SK-N-MC (cell line): Measurements from ENCODE around the gene PRXL2A.

Experiments
- EZH2 ChIP-seq: fragments of 200-600 bp; sonication (generic); IDR thresholded peaks from one replicate; pipeline ENCODE4 v1.6.1; 2017; ENCODE audit warnings: antibody characterized with exemption
- FOXP2 ChIP-seq: optimal IDR thresholded peaks from 2 replicates; pipeline ENCODE3; 2011; ENCODE audit warnings: mild to moderate bottlenecking, moderate library complexity; ENCODE audit not compliant: insufficient read depth; ENCODE audit errors: extremely low read length, control extremely low read depth
- POLR2AphosphoS5 ChIP-seq: IDR thresholded peaks from 2 replicates; pipeline ENCODE4 v1.6.1; 2012; ENCODE audit warnings: mild to moderate bottlenecking, low read depth, low read length, borderline replicate concordance

- no peak for TF ChIP-seq FOXP2
- TF ChIP-seq POLR2AphosphoS5: no peak
- no peak for TF ChIP-seq EZH2
Observed at GRCh38 chr10:80437227-80437626, 28.9 kb downstream of the PRXL2A start.
